H54 (cell line): Measurements from ENCODE around the gene ALK.

Source experiments
- DNase-seq: peaks from one replicate; pipeline ENCODE4 v3.0.0; 2011; ENCODE audit warnings: low spot score, mixed read lengths; ENCODE audit not compliant: insufficient read length
- FAIRE-seq: peaks from 3 replicates; lab custom pipeline; 2011; peaks lifted over from hg19 to GRCh38; lab: Jason Lieb, UNC
- POLR2A ChIP-seq: IDR thresholded peaks from 2 replicates; pipeline ENCODE4 v1.6.1; 2011; ENCODE audit warnings: low read depth, mild to moderate bottlenecking, low read length

Gene ALK

GRCh38 chr2:29659178-29659577, 262.2 kb downstream of the ALK start:
- DNase-seq = no peak
- no peak for FAIRE-seq
- TF ChIP-seq POLR2A = no peak

- FAIRE-seq (no peak), DNase-seq (no peak)
Observed at GRCh38 chr2:29657674-29658073, 263.7 kb downstream of the ALK start.

GRCh38 chr2:29655391-29656086, 265.8 kb downstream of the ALK start:
- FAIRE-seq (no peak), DNase-seq (no peak)
- no peak for TF ChIP-seq POLR2A

More at GRCh38 chr2:29657674-29658073, 263.7 kb downstream of the ALK start:
- no peak for TF ChIP-seq POLR2A

GRCh38 chr2:29650631-29651097, 270.7 kb downstream of the ALK start:
- FAIRE-seq (no peak), DNase-seq (no peak)
- TF ChIP-seq POLR2A = no peak

- TF ChIP-seq POLR2A = no peak
- no peak for FAIRE-seq
- DNase-seq = no peak
Observed at GRCh38 chr2:29644949-29645348, 276.4 kb downstream of the ALK start.

- DNase-seq (no peak), FAIRE-seq (no peak)
- no peak for TF ChIP-seq POLR2A
Observed at GRCh38 chr2:29643196-29643595, 278.2 kb downstream of the ALK start.

GRCh38 chr2:29640360-29640759, 281.0 kb downstream of the ALK start:
- TF ChIP-seq POLR2A = no peak
- FAIRE-seq (no peak), DNase-seq (no peak)

- DNase-seq (no peak), FAIRE-seq (no peak)
- TF ChIP-seq POLR2A = no peak
Observed at GRCh38 chr2:29638641-29639040, 282.7 kb downstream of the ALK start.

- DNase-seq (no peak), FAIRE-seq (no peak)
- no peak for TF ChIP-seq POLR2A
Observed at GRCh38 chr2:29634916-29635315, 286.5 kb downstream of the ALK start.

GRCh38 chr2:29632018-29632417, 289.4 kb downstream of the ALK start:
- no peak for FAIRE-seq
- no peak for DNase-seq
- TF ChIP-seq POLR2A = no peak

- DNase-seq (no peak), FAIRE-seq (no peak)
- no peak for TF ChIP-seq POLR2A
Observed at GRCh38 chr2:29629495-29629894, 291.9 kb downstream of the ALK start.

- FAIRE-seq (no peak), DNase-seq (no peak)
- no peak for TF ChIP-seq POLR2A
Observed at GRCh38 chr2:29628862-29629261, 292.5 kb downstream of the ALK start.

- FAIRE-seq = no peak
- no peak for DNase-seq
- no peak for TF ChIP-seq POLR2A
Observed at GRCh38 chr2:29628108-29628745, 293.2 kb downstream of the ALK start.

GRCh38 chr2:29627279-29627711, 294.1 kb downstream of the ALK start:
- no peak for TF ChIP-seq POLR2A
- DNase-seq = no peak
- FAIRE-seq = no peak

GRCh38 chr2:29620890-29621289, 300.5 kb downstream of the ALK start:
- no peak for DNase-seq
- FAIRE-seq = no peak
- no peak for TF ChIP-seq POLR2A

- TF ChIP-seq POLR2A = no peak
- DNase-seq (no peak), FAIRE-seq (no peak)
Observed at GRCh38 chr2:29619689-29620088, 301.7 kb downstream of the ALK start.
